Stimulated activated CD4-positive, alpha-beta T cell treated with anti-CD3 and anti-CD28 coated beads, Interleukin-4, amount 100 ng/mL, for 24 hours (primary cell): Measurements from ENCODE around the gene AK2.
A peak's percentile ranks its signal among the peaks of the same experiment; 100 is the strongest.
"Not testable (repeated sequence)": the region's sequence is repeated elsewhere in the genome, so short reads cannot be mapped to it uniquely, and the experiment has no call there.

Source experiments
- DNase-seq: peaks from one replicate; pipeline ENCODE4 v3.0.0-alpha.2; 2020

The AK2 gene

DNA sequence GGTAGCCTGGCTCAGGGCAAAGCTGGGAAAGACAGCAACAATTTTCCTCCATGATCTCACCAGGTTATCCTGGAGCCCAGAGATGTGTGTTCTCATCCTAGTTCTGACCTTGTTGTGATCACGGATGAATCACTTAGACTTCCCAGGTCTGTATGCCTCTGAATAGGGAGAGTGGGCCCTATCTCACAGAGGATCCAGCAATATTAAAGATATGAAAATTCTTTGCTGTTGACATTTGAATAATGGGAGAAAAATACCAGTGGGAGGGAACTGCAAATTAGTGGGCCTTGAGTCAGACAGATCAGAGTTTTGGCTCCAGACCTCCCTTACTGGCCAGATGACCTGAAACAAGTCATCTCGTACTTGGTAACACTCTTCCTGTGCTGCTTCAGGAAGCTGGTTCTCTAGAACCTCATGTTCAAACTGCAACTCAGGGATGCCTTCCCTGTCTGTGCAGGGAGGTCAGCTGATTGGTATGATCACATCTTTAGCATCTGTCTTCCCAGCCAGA is 39.2 kb downstream of the AK2 start:
- no peak for DNase-seq

DNA sequence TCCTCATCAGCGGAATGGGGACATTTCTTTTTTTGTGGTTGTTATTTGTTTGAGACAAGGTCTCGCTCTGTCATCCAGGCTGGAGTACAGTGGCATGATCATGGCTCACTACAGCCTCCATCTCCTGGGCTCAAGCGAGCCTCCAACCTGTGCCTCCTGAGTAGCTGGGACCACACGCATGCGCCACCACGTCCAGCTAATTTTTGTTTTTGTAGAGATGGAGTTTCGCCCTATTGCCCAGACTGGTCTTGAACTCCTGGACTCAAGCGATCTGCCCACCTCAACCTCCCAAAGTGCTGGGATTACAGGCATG is 43.4 kb downstream of the AK2 start:
- not testable (repeated sequence) for DNase-seq

DNA sequence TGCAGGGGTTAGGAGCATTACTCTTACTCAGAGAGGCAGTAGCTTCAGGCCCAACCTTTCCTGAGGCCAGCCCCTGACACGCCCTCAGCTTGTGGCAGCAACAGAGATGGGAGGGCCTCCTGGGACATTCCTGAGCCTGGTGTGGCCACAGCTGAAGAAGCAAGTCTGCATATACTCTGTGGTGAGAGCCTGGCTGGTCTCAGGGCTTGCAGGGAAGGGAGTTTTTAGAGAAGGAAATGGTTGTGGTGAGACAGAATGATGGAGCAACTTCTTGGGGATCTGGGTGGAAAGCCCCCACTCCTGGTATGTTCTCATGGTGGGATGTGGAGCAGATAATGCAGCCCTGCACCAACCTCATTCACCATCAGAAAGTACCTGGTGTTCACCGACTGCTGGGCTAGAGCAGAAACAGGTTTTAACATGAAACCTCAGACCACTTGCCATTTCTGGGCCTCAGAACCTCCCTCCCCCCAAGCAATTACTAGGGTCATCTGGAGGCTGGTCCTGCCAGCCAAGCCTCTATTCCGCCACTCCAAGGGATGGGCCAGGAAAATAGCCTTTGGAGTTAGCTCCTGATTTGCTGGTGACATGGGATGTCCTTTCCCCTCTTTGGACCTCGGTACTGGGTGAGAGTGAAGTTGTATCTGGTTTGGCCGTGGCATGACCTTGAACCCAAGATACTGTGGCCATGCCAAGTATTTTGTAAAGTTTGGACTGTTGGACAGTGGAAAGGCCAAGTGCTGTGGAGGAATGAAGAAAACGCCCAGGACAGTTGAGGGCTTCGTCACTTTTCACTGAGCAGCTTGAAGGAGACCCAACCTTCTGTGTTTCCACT is 44.0 kb downstream of the AK2 start:
- DNase-seq = peak; percentile 67

DNA sequence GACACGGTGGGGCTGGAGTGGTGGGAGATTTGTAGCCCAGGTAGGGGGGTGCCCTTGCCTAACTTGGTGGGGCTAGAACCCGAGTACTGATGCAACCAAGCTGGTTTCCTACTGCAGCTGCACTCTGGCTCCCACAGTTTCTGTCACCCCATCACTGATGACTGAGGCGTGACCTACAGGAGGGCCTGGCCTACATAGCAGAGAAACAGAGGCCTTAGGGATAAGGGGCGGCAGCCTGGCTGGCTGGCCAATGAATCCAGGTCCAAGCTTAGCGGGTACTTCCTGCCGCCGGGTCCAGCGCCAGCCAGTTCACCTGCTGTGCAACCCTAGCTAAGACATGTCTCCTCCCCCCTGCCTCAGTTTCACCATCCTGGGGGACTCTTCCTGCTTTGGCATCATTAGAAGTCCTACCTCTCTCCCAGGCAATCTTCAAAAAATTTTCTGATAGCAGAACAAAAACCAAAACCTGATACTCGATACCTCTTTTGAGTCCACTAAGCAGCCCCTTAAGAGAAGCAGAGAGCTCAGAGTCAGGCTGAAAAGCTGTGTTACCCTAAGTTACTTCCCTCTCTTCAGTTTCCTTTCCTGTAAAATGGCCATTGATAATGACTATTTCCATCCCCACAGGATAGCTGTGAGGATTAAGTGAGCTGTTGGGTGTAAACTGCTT is 44.7 kb downstream of the AK2 start:
- DNase-seq = no peak

DNA sequence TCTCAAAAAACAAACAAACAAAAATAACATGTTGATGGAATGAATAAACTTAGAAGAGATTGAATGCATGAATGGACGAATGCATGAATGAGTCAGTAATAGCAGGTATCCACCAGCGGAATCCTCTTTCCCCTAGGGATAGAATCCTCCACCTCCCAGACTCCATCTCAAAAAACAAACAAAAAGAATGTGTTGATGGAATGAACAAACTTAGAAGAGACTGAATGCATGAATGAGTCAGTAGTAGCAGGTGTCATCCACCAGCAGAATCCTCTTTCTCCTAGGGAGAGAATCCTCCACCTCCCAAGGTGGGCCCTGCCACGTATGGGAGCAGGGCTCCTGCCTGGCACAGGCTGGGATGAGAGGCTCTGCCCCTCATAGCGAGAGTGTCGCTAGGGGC is 45.3 kb downstream of the AK2 start:
- no peak for DNase-seq

DNA sequence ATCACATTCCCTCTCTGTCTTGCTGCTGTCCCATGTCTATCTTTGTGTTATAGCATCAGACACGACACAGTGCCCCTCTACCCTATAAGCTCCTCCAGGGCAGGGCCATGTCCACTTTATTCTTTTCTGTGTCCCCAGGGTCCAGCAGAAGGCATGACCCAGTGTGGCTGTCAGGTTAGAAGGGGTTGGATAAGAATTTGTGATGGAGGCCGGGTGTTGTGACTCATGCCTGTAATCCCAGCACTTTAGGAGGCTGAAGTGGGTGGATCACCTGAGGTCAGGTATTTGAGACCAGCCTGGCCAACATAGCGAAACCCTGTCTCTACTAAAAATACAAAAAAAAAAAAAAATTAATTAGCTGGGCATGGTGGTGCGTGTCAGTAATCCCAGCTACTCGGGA is 45.8 kb downstream of the AK2 start:
- DNase-seq = no peak

DNA sequence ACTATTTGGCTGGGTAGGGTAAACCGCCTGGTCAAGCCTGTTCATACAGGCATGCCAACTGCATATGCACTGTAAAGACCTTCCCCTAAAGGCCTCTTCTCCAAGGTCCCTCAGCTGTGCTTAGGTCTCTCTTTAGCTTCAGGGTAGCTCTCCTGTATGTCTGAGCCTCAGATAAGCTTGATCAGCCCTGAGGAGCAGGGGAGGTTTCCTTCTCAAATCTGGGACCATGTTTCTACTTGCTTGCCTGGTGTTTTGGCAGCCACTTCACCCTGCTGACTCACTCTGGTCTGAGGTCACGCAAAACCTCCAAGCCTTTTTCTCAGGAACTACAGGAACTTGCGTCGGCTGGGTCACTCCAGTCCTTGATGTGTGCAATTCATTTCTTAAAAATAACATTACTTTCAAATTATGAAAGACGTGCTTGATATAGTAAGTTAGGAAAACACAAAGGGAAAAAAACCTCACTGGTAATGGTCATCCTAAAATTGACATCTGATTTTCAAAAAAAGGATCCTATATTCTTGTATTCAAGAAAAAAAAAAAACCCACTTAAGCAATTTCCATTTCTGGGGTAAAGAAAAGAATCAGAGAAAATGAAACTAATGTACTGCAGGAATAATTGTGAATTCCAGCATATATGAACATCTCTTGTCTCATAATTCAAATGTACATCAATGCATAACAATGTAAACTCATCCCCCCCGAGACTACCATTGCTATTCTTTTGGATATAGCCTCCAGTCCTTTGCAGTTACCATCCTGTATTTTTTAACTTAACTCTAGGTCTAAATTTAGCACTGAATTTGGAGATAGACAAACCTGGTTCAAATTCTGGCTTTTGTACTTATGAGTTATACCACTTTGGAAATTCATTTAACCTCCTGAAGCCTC is 47.3 kb downstream of the AK2 start:
- DNase-seq = peak; percentile 58

DNA sequence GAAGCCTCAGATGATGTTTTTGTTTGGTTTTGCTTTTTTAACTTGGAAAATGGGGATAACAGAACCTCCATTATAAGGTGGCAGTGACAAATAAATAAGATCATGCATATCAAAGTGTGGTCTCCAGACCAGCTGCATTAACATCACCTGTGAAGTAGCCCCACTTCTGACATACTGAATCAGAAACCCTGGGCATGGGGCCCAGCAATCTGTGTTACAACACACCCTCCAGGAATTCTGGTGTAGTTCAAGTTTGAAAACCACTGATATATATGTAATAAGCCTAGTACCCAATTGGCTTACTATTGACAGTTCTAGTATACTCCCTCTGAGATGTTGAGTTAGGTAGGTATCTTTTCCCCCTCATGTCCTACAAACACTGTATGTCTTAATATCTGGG is 48.0 kb downstream of the AK2 start:
- DNase-seq = no peak

DNA sequence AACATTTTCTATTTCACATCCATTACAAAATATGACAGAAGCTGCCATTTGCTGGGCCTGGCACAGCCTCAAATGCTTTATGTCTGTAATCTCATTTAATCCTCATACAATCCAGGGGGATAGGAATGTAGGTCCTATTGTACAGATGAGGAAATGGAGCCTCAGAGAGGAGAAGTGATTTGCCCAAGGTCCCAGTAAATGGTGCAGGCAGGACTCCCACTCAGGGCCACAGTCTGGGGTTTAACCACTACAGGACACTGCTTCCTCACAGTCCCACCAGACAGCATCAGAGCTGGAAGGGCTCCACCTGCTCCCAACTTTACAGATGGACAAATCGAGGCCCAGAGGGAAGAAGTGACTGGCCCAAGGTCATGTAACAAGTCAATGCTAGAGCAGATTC is 51.5 kb downstream of the AK2 start:
- no peak for DNase-seq

DNA sequence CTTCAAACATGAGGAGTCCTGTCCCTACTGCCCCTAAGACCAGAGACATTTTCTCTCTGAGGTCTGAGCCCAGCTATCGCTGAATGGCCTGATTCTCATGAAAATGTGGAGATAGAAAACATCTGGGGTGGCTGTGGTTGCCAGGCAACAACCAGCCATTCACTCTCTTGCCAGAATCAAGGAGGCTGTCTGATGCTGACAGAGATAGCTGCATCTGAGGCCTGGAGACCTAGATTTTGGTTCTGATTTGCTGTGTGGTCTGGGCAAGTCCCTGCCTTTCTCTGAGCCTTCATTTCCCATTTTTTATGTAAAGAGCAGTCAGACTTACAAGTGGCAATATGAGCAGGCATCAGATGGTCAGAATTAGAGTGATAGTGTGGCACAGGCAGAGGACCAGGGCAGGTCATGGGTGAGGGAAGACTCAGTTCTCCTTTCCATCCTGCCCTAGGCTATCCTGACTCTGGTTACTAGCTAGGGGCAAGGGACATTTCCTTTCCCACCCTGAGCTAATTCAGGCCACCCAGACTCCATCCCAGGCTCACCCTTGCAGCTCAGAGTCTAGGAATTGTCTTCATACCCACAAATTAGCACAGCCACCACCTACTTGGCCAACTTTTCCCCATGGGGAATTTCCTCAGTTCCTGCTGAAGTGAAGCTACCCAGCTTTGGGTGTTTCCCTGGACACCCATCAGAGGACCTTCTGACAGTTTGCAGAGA is 52.1 kb downstream of the AK2 start:
- DNase-seq = no peak

DNA sequence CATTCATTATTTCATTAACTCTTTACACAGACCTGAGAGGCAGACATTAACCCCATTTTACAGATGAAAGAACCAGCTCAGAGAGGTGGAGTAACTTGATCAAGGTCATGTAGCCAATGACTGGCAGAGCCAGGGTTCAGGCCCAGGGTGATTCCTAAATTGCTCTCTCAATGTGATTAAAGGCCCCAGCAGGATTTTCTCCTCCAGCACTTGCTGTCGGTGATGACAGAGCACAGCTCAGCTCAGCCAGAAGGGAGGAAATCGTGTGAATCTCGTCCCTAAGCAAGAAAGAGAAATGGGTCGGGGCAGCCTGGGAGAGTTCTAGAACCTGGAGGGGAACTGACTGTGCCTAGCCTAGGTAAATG is 52.6 kb downstream of the AK2 start:
- DNase-seq = no peak

DNA sequence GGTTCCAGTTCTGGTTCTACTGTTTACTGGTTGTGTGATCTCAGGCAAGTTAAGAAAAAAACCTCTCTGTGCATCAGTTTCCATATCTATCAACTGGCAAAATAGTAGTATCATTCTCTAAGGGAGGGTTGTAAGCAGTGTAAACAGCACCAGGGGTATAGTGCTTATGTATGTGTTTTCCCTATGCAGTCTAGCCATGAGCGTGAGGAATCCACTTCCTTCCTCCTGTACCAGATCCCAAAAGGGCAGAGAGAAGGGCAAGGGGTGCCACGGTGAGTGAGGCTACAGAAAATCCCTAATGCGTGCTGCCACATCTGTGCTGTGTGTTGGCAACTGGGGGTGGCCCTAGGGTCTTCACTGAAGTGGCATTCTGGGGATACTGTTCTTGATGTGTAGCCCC is 53.7 kb downstream of the AK2 start:
- no peak for DNase-seq

DNA sequence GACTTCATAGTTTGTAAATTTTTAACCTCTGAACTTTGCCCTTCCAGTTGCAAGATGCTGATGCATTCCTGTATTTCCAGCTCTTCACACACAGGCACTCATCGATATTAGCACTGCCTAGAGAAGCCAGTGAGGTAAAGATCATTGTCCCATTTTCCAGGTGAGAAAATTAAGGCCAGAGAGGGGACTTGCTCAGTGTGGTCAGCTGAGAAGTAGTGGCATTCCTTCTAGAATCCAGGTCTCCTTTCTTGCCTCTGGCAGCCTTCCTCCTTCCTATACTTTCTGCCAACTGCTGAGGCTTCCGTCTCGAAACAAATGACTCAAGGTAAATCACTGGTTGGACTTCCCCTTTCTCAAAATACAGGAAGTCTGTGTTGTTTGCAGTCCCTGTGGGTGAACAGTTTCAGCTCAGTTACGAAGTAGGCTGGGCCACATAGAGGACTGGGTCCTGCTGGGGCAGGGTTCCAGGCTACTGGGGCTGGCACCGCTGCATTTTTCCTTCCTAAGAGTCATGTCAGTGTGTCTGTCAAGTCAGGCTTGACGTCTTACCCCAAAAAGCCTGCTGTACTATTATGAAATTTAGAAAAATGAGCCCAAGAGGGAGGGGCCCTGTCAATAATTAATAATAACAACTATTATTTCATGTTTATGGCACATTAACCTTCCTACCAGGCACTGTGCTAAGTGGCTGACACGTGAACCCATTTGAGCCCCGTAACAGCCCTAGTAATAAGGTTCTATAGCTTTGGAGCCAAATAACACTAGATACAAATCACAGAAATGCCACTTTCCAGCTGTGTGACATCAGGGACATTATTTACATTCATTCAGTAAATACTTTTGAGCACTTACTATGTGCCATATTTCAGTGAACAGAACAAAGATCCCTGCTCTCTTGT is 55.4 kb downstream of the AK2 start:
- DNase-seq = peak; percentile 76

DNA sequence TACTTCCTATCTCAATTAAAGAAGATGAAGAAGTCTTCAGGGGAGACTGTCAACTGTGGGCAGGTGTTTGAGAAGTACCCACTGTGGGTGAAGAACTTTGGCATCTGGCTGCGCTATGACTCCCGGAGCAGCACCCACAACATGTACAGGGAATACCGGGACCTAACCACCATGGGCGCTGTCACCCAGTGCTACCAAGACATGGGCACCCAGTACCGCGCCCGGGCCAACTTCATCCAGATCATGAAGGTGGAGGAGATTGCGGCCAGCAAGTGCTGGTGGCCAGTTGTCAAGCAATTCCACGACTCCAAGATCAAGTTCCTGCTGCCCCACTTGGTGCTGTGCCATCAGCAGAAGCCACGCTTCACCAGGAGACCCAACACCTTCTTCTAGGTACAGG is 56.6 kb downstream of the AK2 start:
- no peak for DNase-seq

DNA sequence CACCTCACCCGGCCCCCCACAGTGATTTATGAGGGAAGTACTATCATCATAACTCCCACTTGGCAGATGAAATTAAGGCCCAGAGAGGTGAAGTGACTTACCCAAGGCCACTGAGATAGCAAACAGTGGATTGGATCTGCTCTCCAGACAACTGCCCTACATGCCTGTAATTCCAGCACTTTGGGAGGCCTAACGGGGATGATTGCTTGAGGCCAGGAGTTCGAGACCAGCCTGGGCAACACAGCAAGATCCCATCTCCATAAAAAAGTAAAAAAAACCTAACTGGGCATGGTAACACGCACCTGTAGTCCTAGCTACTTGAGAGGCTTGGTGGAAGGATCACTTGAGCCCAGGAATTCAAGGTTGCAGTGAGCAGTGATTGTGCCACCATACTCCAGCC is 57.8 kb downstream of the AK2 start:
- DNase-seq = no peak

DNA sequence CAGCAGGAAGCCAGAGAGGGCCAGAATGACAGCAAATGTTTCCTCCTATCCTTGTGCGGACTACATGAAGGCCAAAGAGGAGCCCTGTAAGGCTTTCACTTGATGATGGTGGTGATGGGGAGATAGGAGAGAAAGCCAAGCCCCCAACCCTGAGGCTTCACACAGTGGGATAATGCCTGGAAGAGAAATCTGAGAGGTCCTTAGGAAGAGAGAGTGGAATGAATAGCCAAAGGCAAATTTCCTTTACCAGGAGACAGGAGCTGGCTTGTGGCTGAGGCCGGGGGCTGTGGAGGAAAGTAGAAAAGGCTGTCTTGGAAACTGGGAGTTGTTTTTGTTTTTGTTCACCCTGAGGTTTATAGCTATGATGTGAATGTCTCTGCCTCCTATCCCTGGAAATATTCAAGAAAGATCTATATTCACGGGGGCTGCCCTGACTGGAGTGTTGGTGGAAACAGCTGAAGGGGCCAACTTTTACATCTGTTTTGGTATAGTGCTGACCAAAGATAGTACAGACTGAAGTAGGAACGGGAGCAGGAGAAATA is 59.1 kb downstream of the AK2 start:
- no peak for DNase-seq

DNA sequence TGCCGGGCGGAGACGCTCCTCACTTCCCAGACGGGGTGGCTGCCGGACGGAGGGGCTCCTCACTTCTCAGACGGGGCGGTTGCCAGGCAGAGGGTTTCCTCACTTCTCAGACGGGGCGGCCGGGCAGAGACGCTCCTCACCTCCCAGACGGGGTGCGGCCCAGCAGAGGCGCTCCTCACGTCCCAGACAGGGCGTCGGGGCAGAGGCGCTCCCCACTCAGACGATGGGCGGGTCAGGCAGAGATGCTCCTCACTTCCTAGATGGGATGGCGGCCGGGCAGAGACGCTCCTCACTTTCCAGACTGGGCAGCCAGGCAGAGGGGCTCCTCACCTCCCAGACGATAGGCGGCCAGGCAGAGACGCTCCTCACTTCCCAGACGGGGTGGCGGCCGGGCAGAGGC is 61.6 kb downstream of the AK2 start:
- not testable (repeated sequence) for DNase-seq

DNA sequence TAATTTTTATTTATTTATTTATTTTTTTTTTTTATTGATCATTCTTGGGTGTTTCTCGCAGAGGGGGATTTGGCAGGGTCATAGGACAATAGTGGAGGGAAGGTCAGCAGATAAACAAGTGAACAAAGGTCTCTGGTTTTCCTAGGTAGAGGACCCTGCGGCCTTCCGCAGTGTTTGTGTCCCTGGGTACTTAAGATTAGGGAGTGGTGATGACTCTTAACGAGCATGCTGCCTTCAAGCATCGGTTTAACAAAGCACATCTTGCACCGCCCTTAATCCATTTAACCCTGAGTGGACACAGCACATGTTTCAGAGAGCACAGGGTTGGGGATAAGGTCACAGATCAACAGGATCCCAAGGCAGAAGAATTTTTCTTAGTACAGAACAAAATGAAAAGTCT is 63.2 kb downstream of the AK2 start:
- not testable (repeated sequence) for DNase-seq

DNA sequence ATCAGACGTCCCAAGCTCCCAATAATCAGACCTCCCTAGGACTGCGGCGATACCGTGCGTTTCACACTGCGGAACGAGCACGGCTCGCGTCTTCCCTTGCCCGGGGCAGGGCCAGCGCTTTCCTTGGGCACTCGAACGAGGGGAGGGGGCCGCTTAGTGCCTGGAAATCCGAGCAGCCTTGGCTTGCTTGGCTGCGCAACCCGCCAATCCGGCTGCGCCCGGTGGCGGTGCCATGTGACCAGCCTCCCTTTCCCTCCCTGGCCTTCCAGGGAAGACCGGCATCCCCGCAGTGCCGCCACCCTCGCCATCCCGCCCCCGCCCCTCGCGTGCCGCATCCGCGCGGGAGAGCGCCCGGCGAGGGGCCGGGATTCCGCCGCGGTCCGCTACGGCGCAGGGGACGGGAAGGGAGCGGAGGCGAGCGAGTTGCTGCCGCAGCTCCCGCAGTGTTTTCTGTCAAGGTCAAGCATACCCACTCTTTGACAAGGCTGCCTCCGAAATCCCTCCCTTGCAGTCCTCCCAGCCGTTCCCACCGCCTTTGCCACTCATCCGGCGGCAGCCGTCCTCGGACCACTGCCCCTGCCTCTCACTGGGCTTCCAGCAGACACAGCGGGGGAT is 63.8 kb downstream of the AK2 start:
- no peak for DNase-seq

DNA sequence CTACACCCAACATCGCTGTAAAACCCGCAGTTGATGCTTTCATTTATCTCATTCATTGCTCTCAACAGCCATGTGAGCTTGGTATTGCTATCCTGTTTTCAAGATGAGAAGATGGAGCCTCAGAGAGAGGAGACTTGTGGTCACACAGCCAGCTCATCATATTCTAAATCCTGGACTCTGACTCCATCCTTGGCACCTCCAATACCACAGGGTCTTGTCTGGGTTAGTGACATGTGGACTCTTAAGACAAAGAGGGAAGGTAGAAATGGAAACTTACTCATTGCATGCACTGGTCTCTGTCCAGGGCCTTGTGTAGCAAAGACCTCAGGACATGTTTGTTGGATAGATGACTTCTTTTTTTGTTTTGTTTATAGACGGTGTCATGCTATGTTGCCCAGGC is 65.1 kb downstream of the AK2 start:
- DNase-seq = no peak

DNA sequence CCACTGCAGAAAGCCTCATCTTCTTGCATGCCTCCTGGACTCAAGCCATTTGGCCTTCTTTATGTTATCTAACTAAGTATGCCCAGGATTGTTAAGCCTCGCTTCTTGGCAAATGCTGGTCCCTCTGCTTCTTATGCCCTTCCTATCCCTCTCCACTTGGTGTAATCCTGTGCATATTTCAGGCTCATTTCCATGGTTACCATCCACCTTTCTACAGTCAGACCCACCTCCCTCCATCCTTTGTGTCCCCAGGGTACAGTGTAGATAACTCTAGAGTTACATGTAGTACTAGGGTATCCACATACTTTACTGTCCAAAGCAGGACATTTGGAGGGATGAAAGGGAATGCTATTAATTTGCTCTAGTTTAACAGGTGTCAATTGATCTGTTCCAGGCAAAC is 65.5 kb downstream of the AK2 start:
- DNase-seq = no peak
